ENCODE data around the gene S100A12.

Gene S100A12

DNA sequence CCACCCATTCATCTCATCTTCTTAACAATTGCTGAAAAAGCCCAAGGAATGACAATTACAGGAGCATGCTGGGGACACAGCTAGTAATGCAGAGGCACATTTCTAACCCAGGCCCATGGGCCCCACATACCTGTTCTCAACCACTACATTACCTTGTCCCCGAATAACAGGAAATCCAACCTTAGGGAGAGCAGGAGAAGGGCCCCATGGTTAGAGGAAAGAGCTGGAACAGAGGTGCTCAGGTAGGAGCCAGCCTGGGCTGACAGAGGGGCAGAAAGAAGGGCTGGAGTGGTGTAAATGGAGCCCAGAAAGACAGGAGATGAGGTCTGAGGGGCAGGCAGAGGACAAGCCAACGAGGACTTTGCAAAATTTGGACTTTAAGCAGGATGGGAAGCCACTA is 26.8 kb upstream of the S100A12 start:
- H3K27me3 ChIP-seq (ENCODE audit: insufficient read depth, poor library complexity, severe bottlenecking), result no peaks in the 10 kb centered on the region
- H3K27ac ChIP-seq (replicated peaks), result no peak overlapping the region
- no peak overlapping the region for H3K4me3 ChIP-seq (replicated peaks; ENCODE audit: insufficient read depth, low read length)
- no peak for DNase-seq (ENCODE audit: low read depth in 1 of 2, low spot score in 1 of 2)
- TF ChIP-seq POLR2AphosphoS5 (IDR thresholded peaks at IDR 0.05; ENCODE audit: low read depth), result no peak
- TF ChIP-seq SPI1 (IDR thresholded peaks at IDR 0.05; ENCODE audit: borderline replicate concordance, low read depth), result no peak
- TF ChIP-seq, protein P1, sequence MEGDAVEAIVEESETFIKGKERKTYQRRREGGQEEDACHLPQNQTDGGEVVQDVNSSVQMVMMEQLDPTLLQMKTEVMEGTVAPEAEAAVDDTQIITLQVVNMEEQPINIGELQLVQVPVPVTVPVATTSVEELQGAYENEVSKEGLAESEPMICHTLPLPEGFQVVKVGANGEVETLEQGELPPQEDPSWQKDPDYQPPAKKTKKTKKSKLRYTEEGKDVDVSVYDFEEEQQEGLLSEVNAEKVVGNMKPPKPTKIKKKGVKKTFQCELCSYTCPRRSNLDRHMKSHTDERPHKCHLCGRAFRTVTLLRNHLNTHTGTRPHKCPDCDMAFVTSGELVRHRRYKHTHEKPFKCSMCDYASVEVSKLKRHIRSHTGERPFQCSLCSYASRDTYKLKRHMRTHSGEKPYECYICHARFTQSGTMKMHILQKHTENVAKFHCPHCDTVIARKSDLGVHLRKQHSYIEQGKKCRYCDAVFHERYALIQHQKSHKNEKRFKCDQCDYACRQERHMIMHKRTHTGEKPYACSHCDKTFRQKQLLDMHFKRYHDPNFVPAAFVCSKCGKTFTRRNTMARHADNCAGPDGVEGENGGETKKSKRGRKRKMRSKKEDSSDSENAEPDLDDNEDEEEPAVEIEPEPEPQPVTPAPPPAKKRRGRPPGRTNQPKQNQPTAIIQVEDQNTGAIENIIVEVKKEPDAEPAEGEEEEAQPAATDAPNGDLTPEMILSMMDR (IDR thresholded peaks at IDR 0.05; ENCODE audit: insufficient read depth, low read length), result no peak
- no peak for TF ChIP-seq GABPA (IDR thresholded peaks at IDR 0.05; ENCODE audit: low read depth)
- TF ChIP-seq, protein P2, sequence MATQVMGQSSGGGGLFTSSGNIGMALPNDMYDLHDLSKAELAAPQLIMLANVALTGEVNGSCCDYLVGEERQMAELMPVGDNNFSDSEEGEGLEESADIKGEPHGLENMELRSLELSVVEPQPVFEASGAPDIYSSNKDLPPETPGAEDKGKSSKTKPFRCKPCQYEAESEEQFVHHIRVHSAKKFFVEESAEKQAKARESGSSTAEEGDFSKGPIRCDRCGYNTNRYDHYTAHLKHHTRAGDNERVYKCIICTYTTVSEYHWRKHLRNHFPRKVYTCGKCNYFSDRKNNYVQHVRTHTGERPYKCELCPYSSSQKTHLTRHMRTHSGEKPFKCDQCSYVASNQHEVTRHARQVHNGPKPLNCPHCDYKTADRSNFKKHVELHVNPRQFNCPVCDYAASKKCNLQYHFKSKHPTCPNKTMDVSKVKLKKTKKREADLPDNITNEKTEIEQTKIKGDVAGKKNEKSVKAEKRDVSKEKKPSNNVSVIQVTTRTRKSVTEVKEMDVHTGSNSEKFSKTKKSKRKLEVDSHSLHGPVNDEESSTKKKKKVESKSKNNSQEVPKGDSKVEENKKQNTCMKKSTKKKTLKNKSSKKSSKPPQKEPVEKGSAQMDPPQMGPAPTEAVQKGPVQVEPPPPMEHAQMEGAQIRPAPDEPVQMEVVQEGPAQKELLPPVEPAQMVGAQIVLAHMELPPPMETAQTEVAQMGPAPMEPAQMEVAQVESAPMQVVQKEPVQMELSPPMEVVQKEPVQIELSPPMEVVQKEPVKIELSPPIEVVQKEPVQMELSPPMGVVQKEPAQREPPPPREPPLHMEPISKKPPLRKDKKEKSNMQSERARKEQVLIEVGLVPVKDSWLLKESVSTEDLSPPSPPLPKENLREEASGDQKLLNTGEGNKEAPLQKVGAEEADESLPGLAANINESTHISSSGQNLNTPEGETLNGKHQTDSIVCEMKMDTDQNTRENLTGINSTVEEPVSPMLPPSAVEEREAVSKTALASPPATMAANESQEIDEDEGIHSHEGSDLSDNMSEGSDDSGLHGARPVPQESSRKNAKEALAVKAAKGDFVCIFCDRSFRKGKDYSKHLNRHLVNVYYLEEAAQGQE (IDR thresholded peaks at IDR 0.05; ENCODE audit: insufficient replicate concordance, low read depth), result no peak

DNA sequence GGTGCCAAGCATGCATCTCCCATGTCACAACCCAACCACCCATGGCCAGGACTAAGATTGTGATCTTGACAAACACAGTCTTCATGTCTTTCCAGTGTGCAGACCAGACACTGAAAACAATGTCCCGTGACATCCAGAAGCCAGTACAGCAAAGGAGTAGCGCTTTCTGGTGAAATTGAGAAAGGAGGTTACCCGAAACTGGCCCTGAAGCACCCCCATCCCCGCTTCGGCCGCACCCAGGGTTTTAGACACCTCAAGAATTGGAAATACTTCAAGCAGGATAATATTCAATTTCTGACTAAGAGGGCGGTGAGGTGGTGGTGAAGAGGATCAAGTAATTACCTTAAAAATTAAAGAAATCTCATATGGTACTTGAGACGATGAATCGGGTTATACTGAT is 26.0 kb upstream of the S100A12 start:
- Histone ChIP-seq H3K27ac (replicated peaks) (no peak overlapping the region), H3K4me3 (replicated peaks; ENCODE audit: insufficient read depth, low read length) (no peak overlapping the region), H3K27me3 (ENCODE audit: insufficient read depth, poor library complexity, severe bottlenecking) (no peaks in the 10 kb centered on the region)
- TF ChIP-seq GABPA (IDR thresholded peaks at IDR 0.05; ENCODE audit: low read depth), result no peak
- TF ChIP-seq, protein P1 (IDR thresholded peaks at IDR 0.05; ENCODE audit: insufficient read depth, low read length), result no peak
- TF ChIP-seq SPI1 (IDR thresholded peaks at IDR 0.05; ENCODE audit: borderline replicate concordance, low read depth), result no peak
- TF ChIP-seq POLR2AphosphoS5 (IDR thresholded peaks at IDR 0.05; ENCODE audit: low read depth), result no peak
- TF ChIP-seq, protein P2 (IDR thresholded peaks at IDR 0.05; ENCODE audit: insufficient replicate concordance, low read depth), result no peak
- DNase-seq (ENCODE audit: low read depth in 1 of 2, low spot score in 1 of 2), result no peak

DNA sequence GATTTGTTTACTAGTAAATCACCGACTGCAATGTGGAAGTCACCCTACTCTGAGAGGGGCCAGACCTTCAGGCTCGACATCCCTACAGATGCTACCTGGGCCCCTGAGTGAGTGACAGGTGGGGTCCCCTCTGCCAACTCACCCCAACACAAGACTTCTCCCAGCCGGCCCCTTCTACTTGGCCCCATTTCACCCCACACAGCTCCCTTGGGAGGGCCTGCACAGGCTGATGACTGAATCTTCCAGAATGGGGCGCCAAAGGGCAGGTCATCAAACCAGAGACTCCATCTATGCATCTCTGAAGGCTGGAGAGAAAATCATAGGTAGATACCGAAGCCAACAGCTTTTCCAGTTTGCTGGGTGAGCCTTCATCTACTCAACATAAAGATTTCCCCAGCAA is 24.8 kb upstream of the S100A12 start:
- TF ChIP-seq GABPA (IDR thresholded peaks at IDR 0.05; ENCODE audit: low read depth) (no peak), SPI1 (IDR thresholded peaks at IDR 0.05; ENCODE audit: borderline replicate concordance, low read depth) (no peak), POLR2AphosphoS5 (IDR thresholded peaks at IDR 0.05; ENCODE audit: low read depth) (no peak)
- TF ChIP-seq, protein P1 (IDR thresholded peaks at IDR 0.05; ENCODE audit: insufficient read depth, low read length), result no peak
- TF ChIP-seq, protein P2 (IDR thresholded peaks at IDR 0.05; ENCODE audit: insufficient replicate concordance, low read depth), result no peak
- H3K27ac ChIP-seq (replicated peaks), result no peak overlapping the region
- H3K27me3 ChIP-seq (ENCODE audit: insufficient read depth, poor library complexity, severe bottlenecking), result no peaks in the 10 kb centered on the region
- DNase-seq (ENCODE audit: low read depth in 1 of 2, low spot score in 1 of 2), result no peak
- no peak overlapping the region for H3K4me3 ChIP-seq (replicated peaks; ENCODE audit: insufficient read depth, low read length)

All from HL-60 (cell line).